OCI-LY7 (cell line): ENCODE measurements around the gene AHCTF1. TPM values are rescaled to one million over a fixed set of nuclear protein-coding genes. Genes with fewer than 3 reads are reported as not detected.

Experiments
- BruUV-seq: library from RNA; stranded (reverse); fragments of 400-500 nt; replicated peaks from 2 replicates; lab custom pipeline; 2021; lab: Mats Ljungman, UMichigan
- CTCF ChIA-PET: fragments of 300-600 bp; sonication (Branson Sonifier 250); formaldehyde crosslinking; loops from one replicate; lab custom pipeline; 2022; ENCODE audit warnings: antibody characterized with exemption; ENCODE audit not compliant: unreplicated experiment; lab: Charles Lee
- POLR2A ChIA-PET: fragments of 300-600 bp; sonication (Branson Sonifier 250); formaldehyde crosslinking; loops from one replicate; lab custom pipeline; 2022; ENCODE audit warnings: antibody characterized with exemption; lab: Charles Lee
- DNase-seq: peaks from one replicate; pipeline ENCODE4 v3.0.0-alpha.2; 2015; ENCODE audit warnings: low spot score
- H2AFZ ChIP-seq: fragments of 200-600 bp; sonication (generic), shearing (Covaris generic); 2 replicates; pipeline ENCODE4 v1.6.1; 2014; ENCODE audit warnings: mild to moderate bottlenecking, antibody characterized with exemption, low read length, moderate library complexity
- H3K27ac ChIP-seq: fragments of 200-600 bp; sonication (generic); 2 replicates; pipeline ENCODE4 v1.5.1; 2014; ENCODE audit warnings: mixed run types, low read depth, mild to moderate bottlenecking, moderate library complexity, low read length, inconsistent platforms; ENCODE audit not compliant: poor library complexity, severe bottlenecking
- H3K36me3 ChIP-seq: fragments of 200-600 bp; sonication (generic); 2 replicates; pipeline ENCODE4 v1.6.1; 2014; ENCODE audit warnings: mild to moderate bottlenecking, antibody characterized with exemption, low read length, moderate library complexity, mixed read lengths; ENCODE audit not compliant: insufficient read depth
- H3K4me1 ChIP-seq: fragments of 200-600 bp; sonication (generic); 2 replicates; pipeline ENCODE4 v1.5.1; 2014; ENCODE audit warnings: mild to moderate bottlenecking, low read length; ENCODE audit not compliant: insufficient read depth, poor library complexity, severe bottlenecking
- H3K4me2 ChIP-seq: fragments of 200-600 bp; sonication (generic); 2 replicates; pipeline ENCODE4 v1.6.1; 2014; ENCODE audit warnings: mild to moderate bottlenecking, low read length
- H3K4me3 ChIP-seq: fragments of 200-600 bp; sonication (generic); 2 replicates; pipeline ENCODE4 v1.5.1; 2014; ENCODE audit warnings: mild to moderate bottlenecking, low read depth, low read length; ENCODE audit not compliant: poor library complexity, severe bottlenecking
- H3K79me2 ChIP-seq: fragments of 200-600 bp; sonication (generic); 2 replicates; pipeline ENCODE4 v1.6.1; 2016; ENCODE audit warnings: low read depth, mild to moderate bottlenecking, low read length, moderate library complexity, mixed read lengths; ENCODE audit not compliant: insufficient read depth
- H3K9me2 ChIP-seq: fragments of 200-600 bp; sonication (generic); 2 replicates; pipeline ENCODE4 v1.6.1; 2016; ENCODE audit warnings: mild to moderate bottlenecking, low read length, mixed read lengths; ENCODE audit not compliant: insufficient read depth
- H3K9me3 ChIP-seq: fragments of 200-600 bp; sonication (generic); 2 replicates; pipeline ENCODE4 v1.6.1; 2014; ENCODE audit warnings: mild to moderate bottlenecking, mixed run types, low read length, mixed read lengths
- H4K20me1 ChIP-seq: fragments of 200-600 bp; sonication (generic); 2 replicates; pipeline ENCODE4 v1.6.1; 2014; ENCODE audit warnings: mild to moderate bottlenecking, antibody characterized with exemption, low read length, moderate library complexity, mixed read lengths; ENCODE audit not compliant: insufficient read depth
- CTCF ChIP-seq: fragments of 200-600 bp; sonication (generic); conservative IDR thresholded peaks from 2 replicates; pipeline ENCODE4 v1.5.1; 2014; ENCODE audit warnings: mild to moderate bottlenecking, antibody characterized with exemption, low read length, moderate library complexity, mixed read lengths
- EZH2phosphoT487 ChIP-seq: fragments of 200-600 bp; sonication (generic); IDR thresholded peaks from 2 replicates; pipeline ENCODE4 v1.6.1; 2018; ENCODE audit warnings: low read depth, borderline replicate concordance, mild to moderate bottlenecking, mixed run types, antibody characterized with exemption, low read length, moderate library complexity, mixed read lengths
- intact Hi-C: fragments of 100-400 bp; cut with micrococcal nuclease; formaldehyde crosslinking; loops from one replicate; pipeline ENCODE4 v1.10.0; 2022; ENCODE audit not compliant: unreplicated experiment
- total RNA-seq, 2 experiments: library from RNA; depleted of rRNA in 1 of 2; stranded (reverse); fragments of >200 nt in 1 of 2; shearing (Covaris generic) in 1 of 2; gene quantifications; 2 replicates each; pipeline ENCODE4 v1.2.3, GENCODE V29; 2014 to 2022

Gene AHCTF1
- total RNA-seq, 2 experiments from 2014 or later: 38.5 to 57.7 TPM

GRCh38 chr1:246791303-246791918, 140.3 kb downstream of the AHCTF1 start:
- no peaks in the 10 kb centered on the region for H3K79me2 ChIP-seq
- ChIA-PET POLR2A (no interaction called here), CTCF (no interaction called here)
- no peak overlapping the region for H3K4me2 ChIP-seq
- no peaks in the 10 kb centered on the region for H3K4me1 ChIP-seq
- no peaks in the 10 kb centered on the region for H3K9me2 ChIP-seq
- no peak overlapping the region for H2AFZ ChIP-seq
- intact Hi-C loops: no loop called here
- no peak overlapping the region for H3K27ac ChIP-seq
- BruUV-seq: no TSS peak
- TF ChIP-seq EZH2phosphoT487 (no peak), CTCF (no peak)
- no peaks in the 10 kb centered on the region for H4K20me1 ChIP-seq
- no peaks in the 10 kb centered on the region for H3K36me3 ChIP-seq
- H3K4me3 ChIP-seq: no peak overlapping the region
- no peaks in the 10 kb centered on the region for H3K9me3 ChIP-seq
- no peak for DNase-seq

GRCh38 chr1:246790833-246791232, 140.9 kb downstream of the AHCTF1 start:
- BruUV-seq: no TSS peak
- Histone ChIP-seq H3K36me3 (no peaks in the 10 kb centered on the region), H3K4me2 (no peak overlapping the region), H3K4me3 (no peak overlapping the region), H2AFZ (no peak overlapping the region), H3K79me2 (no peaks in the 10 kb centered on the region), H3K4me1 (no peaks in the 10 kb centered on the region), H3K27ac (no peak overlapping the region), H3K9me3 (no peaks in the 10 kb centered on the region), H4K20me1 (no peaks in the 10 kb centered on the region), H3K9me2 (no peaks in the 10 kb centered on the region)
- ChIA-PET POLR2A (no interaction called here), CTCF (no interaction called here)
- DNase-seq: no peak
- intact Hi-C loops: no loop called here
- TF ChIP-seq CTCF (no peak), EZH2phosphoT487 (no peak)

- H4K20me1 ChIP-seq: no peaks in the 10 kb centered on the region
- TF ChIP-seq CTCF (no peak), EZH2phosphoT487 (no peak)
- H2AFZ ChIP-seq: no peak overlapping the region
- H3K9me2 ChIP-seq: no peaks in the 10 kb centered on the region
- no peak overlapping the region for H3K27ac ChIP-seq
- H3K9me3 ChIP-seq: no peaks in the 10 kb centered on the region
- no peaks in the 10 kb centered on the region for H3K79me2 ChIP-seq
- intact Hi-C loops: no loop called here
- H3K4me1 ChIP-seq: no peaks in the 10 kb centered on the region
- ChIA-PET POLR2A (interaction anchor here (0.5 kb wide), 1 partner anchor 82 kb away, joined by 3 read pairs; no protein-coding TSS in a partner anchor), CTCF (no interaction called here)
- no peaks in the 10 kb centered on the region for H3K36me3 ChIP-seq
- DNase-seq: no peak
- no peak overlapping the region for H3K4me2 ChIP-seq
- H3K4me3 ChIP-seq: no peak overlapping the region
- BruUV-seq: no TSS peak
Measured at GRCh38 chr1:246790364-246790763, 141.4 kb downstream of the AHCTF1 start.
